Measurements from ENCODE around the gene GDAP2.

The GDAP2 gene

GRCh38 chr1:117842408-117843170 lies 86.8 kb downstream of the GDAP2 start:
- FAIRE-seq, result no peak

GRCh38 chr1:117841117-117841650 lies 88.2 kb downstream of the GDAP2 start:
- peak; percentile 84 for FAIRE-seq
- no peak for DNase-seq (ENCODE audit: low spot score)

More at GRCh38 chr1:117842408-117843170, 86.8 kb downstream of the GDAP2 start:
- DNase-seq (ENCODE audit: low spot score), result peak; percentile 32

GRCh38 chr1:117838911-117839310 lies 90.5 kb downstream of the GDAP2 start:
- no peak for DNase-seq (ENCODE audit: low spot score)
- no peak for FAIRE-seq

- no peak for FAIRE-seq
- peak; percentile 44 for DNase-seq (ENCODE audit: low spot score)
Measured at GRCh38 chr1:117836069-117836468, 93.4 kb downstream of the GDAP2 start.

GRCh38 chr1:117834416-117834815 lies 95.0 kb downstream of the GDAP2 start:
- DNase-seq (ENCODE audit: low spot score) (no peak), FAIRE-seq (no peak)

DNA sequence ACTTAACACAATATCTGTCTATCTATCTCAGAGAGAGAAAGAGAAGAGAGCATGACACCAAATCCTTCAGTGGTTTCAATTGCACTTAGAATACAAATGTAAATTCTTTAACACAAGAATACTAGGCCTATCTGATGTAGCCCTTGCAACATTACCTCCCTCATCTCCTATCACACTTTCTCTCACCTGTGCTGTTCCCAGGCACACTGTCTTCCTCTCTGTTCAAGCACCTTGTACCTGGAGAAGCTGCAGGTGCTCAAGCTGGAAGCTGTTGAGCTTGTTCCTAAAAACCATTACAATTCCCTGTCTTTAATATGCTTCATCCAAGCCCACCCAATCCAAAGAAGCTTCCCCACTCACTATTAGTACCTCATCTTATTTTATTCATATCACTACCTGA lies 97.0 kb downstream of the GDAP2 start:
- DNase-seq (ENCODE audit: low spot score) (no peak), FAIRE-seq (no peak)

- no peak for FAIRE-seq
- no peak for DNase-seq (ENCODE audit: low spot score)
Measured at GRCh38 chr1:117830222-117830621, 99.2 kb downstream of the GDAP2 start.

DNA sequence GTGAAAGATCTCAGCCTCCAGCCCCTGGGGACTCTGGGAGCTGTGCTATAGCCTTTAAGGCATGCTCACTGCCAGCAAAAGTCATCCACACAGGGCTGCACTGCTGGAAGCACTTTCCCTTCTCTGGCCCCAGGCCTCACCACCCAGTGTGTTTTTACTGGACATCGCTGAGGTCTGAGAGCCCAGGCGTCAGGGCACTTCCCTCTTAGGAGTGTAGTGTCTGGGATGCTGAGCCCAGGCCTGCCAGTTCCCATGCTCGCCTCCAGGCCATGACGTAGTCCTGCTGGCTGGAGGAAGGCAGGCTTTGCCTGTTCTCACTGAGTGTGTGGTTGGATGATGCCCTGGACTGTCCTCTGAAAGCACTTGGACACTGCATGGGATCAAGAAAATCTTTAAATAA lies 101.2 kb downstream of the GDAP2 start:
- DNase-seq (ENCODE audit: low spot score) (no peak), FAIRE-seq (no peak)

DNA sequence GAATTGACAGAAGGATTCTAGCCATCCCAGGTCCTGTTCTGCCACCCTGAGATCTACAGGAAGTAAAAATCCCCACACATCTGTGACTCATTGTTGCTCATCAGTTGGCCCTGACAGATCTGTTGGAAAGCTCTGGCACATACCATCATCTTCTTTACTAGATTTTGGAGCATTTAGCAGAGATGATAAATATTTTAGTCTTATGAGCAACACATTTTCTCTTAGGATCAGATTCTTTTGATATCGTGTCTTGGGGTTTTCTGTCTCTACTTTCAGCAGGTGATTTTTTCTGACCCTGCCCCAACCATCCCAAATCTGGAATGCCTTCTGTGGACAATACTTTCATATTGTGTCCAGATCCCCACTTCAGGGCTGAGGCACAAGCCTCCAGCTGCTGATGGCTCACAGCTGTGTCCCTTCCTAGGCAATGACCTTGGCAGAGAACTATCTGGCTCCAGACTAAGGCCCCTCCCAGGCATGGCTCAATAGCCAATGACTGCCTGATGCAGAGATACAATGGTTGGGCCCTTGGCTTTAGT lies 102.8 kb downstream of the GDAP2 start:
- peak; percentile 80 for DNase-seq (ENCODE audit: low spot score)
- no peak for FAIRE-seq

- FAIRE-seq (no peak), DNase-seq (ENCODE audit: low spot score) (no peak)
Measured at GRCh38 chr1:117826119-117826518, 103.3 kb downstream of the GDAP2 start.

DNA sequence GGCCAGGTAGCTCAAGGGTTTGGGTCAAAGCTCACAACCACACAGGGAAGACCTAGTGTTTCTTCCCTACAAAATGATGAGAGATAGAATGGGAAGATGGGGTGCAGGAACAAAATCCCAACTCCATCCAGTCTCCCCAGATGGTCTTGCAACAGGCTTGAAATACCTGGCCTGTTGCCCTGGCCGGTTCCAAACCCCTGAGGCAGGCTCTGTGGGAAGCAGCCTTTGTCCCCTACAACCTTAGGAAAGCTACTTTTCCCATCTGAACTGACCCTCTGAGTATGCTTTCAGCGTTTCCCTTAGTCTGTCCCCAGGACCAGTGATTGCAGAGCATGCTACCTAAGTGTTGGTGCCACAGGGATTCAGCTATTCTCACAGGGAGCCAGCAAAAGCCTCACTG lies 104.0 kb downstream of the GDAP2 start:
- no peak for FAIRE-seq
- DNase-seq (ENCODE audit: low spot score), result no peak

- no peak for DNase-seq (ENCODE audit: low spot score)
- FAIRE-seq, result no peak
Measured at GRCh38 chr1:117824616-117825015, 104.8 kb downstream of the GDAP2 start.

GRCh38 chr1:117821774-117822482 lies 107.5 kb downstream of the GDAP2 start:
- DNase-seq (ENCODE audit: low spot score), result peak; percentile 62
- peak; percentile 88 for FAIRE-seq

GRCh38 chr1:117821382-117821755 lies 108.1 kb downstream of the GDAP2 start:
- FAIRE-seq (no peak), DNase-seq (ENCODE audit: low spot score) (no peak)

DNA sequence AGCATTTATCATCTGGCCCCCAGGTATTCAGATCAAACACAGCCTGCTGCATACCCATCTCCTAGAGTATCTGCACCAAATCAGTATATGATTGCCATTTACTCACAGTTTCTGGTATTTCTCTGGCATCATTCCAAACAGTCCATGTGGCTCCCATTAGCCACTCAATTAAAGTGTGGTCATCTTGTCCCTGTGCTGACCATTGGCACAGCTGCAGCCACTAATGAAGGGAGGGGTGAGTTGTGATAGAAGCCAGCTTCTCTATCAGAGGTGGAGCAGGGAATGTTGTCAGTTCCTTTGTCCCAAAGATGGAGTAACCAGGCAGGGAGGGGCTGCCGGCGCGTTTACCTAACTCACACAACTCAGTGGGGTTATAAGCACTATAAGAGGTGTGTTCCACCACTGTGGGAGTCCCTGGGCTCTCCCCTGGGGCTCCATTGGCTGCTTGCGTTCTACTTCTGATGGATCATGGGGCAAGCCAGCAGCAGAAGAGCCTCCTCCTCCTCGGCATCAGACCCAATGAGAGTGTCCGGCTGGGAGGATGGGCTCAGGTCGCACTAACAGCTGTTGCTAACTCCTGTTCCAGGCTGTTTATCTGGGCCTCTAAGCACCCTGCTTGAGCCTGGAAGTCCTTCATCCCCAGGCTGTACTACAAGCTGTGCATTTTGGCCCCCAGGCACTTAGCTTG lies 108.6 kb downstream of the GDAP2 start:
- no peak for FAIRE-seq
- peak; percentile 61 for DNase-seq (ENCODE audit: low spot score)

GRCh38 chr1:117820096-117820495 lies 109.3 kb downstream of the GDAP2 start:
- no peak for DNase-seq (ENCODE audit: low spot score)
- no peak for FAIRE-seq

GRCh38 chr1:117819301-117819700 lies 110.1 kb downstream of the GDAP2 start:
- DNase-seq (ENCODE audit: low spot score) (no peak), FAIRE-seq (peak; percentile 13)

DNA sequence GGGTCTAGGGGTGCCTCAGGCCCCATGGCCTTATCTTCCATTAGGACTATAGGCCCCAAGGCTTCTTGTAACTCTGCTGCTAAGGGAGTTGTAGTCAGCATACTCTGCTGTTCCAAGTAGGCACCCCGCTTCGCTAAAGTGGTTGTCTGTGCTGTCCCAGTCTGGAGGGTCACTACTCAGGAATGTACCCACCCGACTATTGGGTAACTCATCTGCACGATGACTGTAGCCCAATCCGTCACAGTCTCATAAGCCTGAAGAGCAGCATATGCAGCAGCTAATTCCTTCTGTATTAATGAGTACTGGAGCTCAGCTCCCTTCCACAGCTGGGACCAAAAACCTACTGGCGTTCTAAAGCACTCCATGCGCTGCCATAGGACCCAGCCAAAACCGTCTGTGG lies 111.0 kb downstream of the GDAP2 start:
- FAIRE-seq (peak; percentile 58), DNase-seq (ENCODE audit: low spot score) (no peak)

GRCh38 chr1:117817629-117818028 lies 111.8 kb downstream of the GDAP2 start:
- DNase-seq (ENCODE audit: low spot score) (no peak), FAIRE-seq (no peak)

DNA sequence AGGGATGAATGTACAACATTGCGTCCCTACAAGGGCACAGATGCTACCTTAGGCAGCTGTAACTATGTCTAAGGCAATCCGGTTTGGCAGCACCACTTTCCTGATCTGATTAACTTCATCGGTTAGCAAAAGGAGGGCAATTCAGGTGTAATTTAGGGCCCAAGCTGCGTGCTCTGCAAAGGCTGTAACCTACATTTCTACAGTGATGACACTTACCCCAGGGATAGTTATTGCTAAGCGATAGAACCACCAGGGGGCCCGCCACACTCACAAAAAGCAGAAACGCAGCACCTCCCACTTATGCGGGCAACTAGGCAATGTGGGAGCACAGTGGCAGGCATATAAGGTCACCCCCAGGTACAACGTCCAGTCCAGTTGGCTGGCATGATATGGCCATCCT lies 113.5 kb downstream of the GDAP2 start:
- DNase-seq (ENCODE audit: low spot score), result no peak
- no peak for FAIRE-seq

- no peak for DNase-seq (ENCODE audit: low spot score)
- no peak for FAIRE-seq
Measured at GRCh38 chr1:117814856-117815797, 114.3 kb downstream of the GDAP2 start.

All from urothelium cell line (cell line).